WTC11 (cell line): ENCODE results near the gene RGS7.

ENCODE experiments used
- ATF1 ChIP-seq: sonication (generic); formaldehyde crosslinking; IDR thresholded peaks from 2 replicates; pipeline ENCODE4 v1.8.1; 2023; ENCODE audit warnings: mild to moderate bottlenecking, moderate library complexity, missing genetic modification reagents
- CTCF ChIP-seq: fragments of 200-600 bp; IDR thresholded peaks from 2 replicates; pipeline ENCODE4 v1.8.0; 2022; ENCODE audit warnings: antibody characterized with exemption
- ETV6 ChIP-seq: sonication (generic); formaldehyde crosslinking; IDR thresholded peaks from 2 replicates; pipeline ENCODE4 v1.8.1; 2022; ENCODE audit warnings: mild to moderate bottlenecking, missing genetic modification reagents
- IRF1 ChIP-seq: sonication (generic); formaldehyde crosslinking; IDR thresholded peaks from 2 replicates; pipeline ENCODE4 v1.8.0; 2023; ENCODE audit warnings: missing genetic modification reagents
- IRF2 ChIP-seq: sonication (generic); formaldehyde crosslinking; IDR thresholded peaks from 2 replicates; pipeline ENCODE4 v1.8.0; 2022; ENCODE audit warnings: low read depth, missing genetic modification reagents, borderline replicate concordance
- NFYB ChIP-seq: sonication (generic); formaldehyde crosslinking; conservative IDR thresholded peaks from 2 replicates; pipeline ENCODE4 v1.8.0; 2022; ENCODE audit warnings: low read depth, missing genetic modification reagents
- PRRX2 ChIP-seq: fragments of 250-450 bp; sonication (Bioruptor Pico); IDR thresholded peaks from 2 replicates; pipeline ENCODE4 v1.8.0; 2021; ENCODE audit warnings: mild to moderate bottlenecking
- TEAD4 ChIP-seq: sonication (generic); formaldehyde crosslinking; IDR thresholded peaks from 2 replicates; pipeline ENCODE4 v1.8.0; 2022; ENCODE audit warnings: mild to moderate bottlenecking, missing genetic modification reagents
- ZNF121 ChIP-seq: sonication (generic); formaldehyde crosslinking; IDR thresholded peaks from 2 replicates; pipeline ENCODE4 v1.8.0; 2023; ENCODE audit warnings: missing genetic modification reagents

GRCh38 chr1:241068359-241068758, 288.6 kb downstream of the RGS7 start:
- TF ChIP-seq ZNF121: no peak
- TF ChIP-seq PRRX2: no peak
- no peak for TF ChIP-seq CTCF
- no peak for TF ChIP-seq TEAD4
- no peak for TF ChIP-seq NFYB
- TF ChIP-seq ETV6: no peak
- TF ChIP-seq IRF2 (CRISPR knock-in tag): no peak
- TF ChIP-seq IRF1 (CRISPR knock-in tag): no peak
- no peak for TF ChIP-seq ATF1 (CRISPR knock-in tag)
